MM.1S (cell line): ENCODE data around the gene SRGAP3.

Experiments
- CTCF ChIP-seq: fragments of 300-600 bp; sonication (generic); IDR thresholded peaks from 2 replicates; pipeline ENCODE4 v1.5.1; 2016; ENCODE audit warnings: antibody characterized with exemption, low read length, mixed read lengths
- EZH2 ChIP-seq: fragments of 300-600 bp; sonication (generic); optimal IDR thresholded peaks from 2 replicates; pipeline ENCODE3; 2017; ENCODE audit warnings: low read depth, mild to moderate bottlenecking, antibody characterized with exemption, low read length, mixed read lengths
- EZH2phosphoT487 ChIP-seq: fragments of 300-600 bp; sonication (generic); IDR thresholded peaks from 2 replicates; pipeline ENCODE4 v1.6.1; 2018; ENCODE audit warnings: antibody characterized with exemption, low read length

- TF ChIP-seq CTCF (no peak), EZH2phosphoT487 (no peak), EZH2 (no peak)
These were observed 236.9 kb downstream of the SRGAP3 start for GRCh38 chr3:9012521-9012920.
